A673 (cell line): ENCODE data around the gene SLC38A1. TPM values are rescaled to one million over a fixed set of nuclear protein-coding genes. Genes with fewer than 3 reads are reported as not detected.

Source experiments
- BruUV-seq: library from RNA; stranded (reverse); fragments of 400-500 nt; replicated peaks from 2 replicates; lab custom pipeline; 2021; lab: Mats Ljungman, UMichigan
- CTCF ChIA-PET: fragments of 300-600 bp; sonication (Branson Sonifier 250); formaldehyde crosslinking; loops from one replicate; lab custom pipeline; 2022; ENCODE audit warnings: antibody characterized with exemption; lab: Charles Lee
- POLR2A ChIA-PET: fragments of 300-600 bp; sonication (Branson Sonifier 250); formaldehyde crosslinking; loops from one replicate; lab custom pipeline; 2022; ENCODE audit warnings: antibody characterized with exemption; ENCODE audit not compliant: low non-redundant PET; lab: Charles Lee
- DNase-seq: peaks from one replicate; pipeline ENCODE4 v3.0.0-alpha.2; 2015; ENCODE audit warnings: low spot score
- H3K27ac ChIP-seq: fragments of 200-600 bp; sonication (generic); 2 replicates; pipeline ENCODE4 v1.5.1; 2016; ENCODE audit warnings: mixed run types, low read depth, mild to moderate bottlenecking, mixed read lengths, antibody characterized with exemption, low read length; ENCODE audit not compliant: poor library complexity, severe bottlenecking
- H3K27me3 ChIP-seq: fragments of 200-600 bp; sonication (generic); replicated peaks from 2 replicates; pipeline ENCODE4 v1.6.1; 2017; ENCODE audit warnings: mixed run types, low read depth, mild to moderate bottlenecking, mixed read lengths, antibody characterized with exemption, low read length; ENCODE audit not compliant: insufficient read depth, poor library complexity
- H3K36me3 ChIP-seq: fragments of 200-600 bp; sonication (generic); 2 replicates; pipeline ENCODE4 v1.6.1; 2016; ENCODE audit warnings: mixed run types, mild to moderate bottlenecking, mixed read lengths, antibody characterized with exemption, low read length; ENCODE audit not compliant: insufficient read depth, poor library complexity, severe bottlenecking
- H3K4me1 ChIP-seq: fragments of 200-600 bp; sonication (generic); 2 replicates; pipeline ENCODE4 v1.6.1; 2017; ENCODE audit warnings: mixed run types, mild to moderate bottlenecking, mixed read lengths, antibody characterized with exemption, low read length; ENCODE audit not compliant: insufficient read depth, poor library complexity, severe bottlenecking
- H3K4me3 ChIP-seq: fragments of 200-600 bp; sonication (generic); 2 replicates; pipeline ENCODE4 v1.5.1; 2016; ENCODE audit warnings: low read depth, mixed run types, mild to moderate bottlenecking, mixed read lengths, low read length; ENCODE audit not compliant: poor library complexity, severe bottlenecking
- H3K9me3 ChIP-seq: fragments of 200-600 bp; sonication (generic); 2 replicates; pipeline ENCODE4 v1.6.1; 2016; ENCODE audit warnings: mixed run types, low read depth, mild to moderate bottlenecking, mixed read lengths, antibody characterized with exemption, low read length; ENCODE audit not compliant: poor library complexity, severe bottlenecking
- CTCF ChIP-seq: fragments of 300-800, 200-600 bp; sonication (generic); conservative IDR thresholded peaks from 2 replicates; pipeline ENCODE4 v1.5.1; 2017; ENCODE audit warnings: low read depth, mild to moderate bottlenecking, antibody characterized with exemption, low read length, moderate library complexity, mixed read lengths
- EZH2 ChIP-seq: fragments of 200-600 bp; sonication (generic); IDR thresholded peaks from 2 replicates; pipeline ENCODE4 v1.6.1; 2017; ENCODE audit warnings: borderline replicate concordance, low read depth, mild to moderate bottlenecking, mixed read lengths, antibody characterized with exemption, low read length; ENCODE audit not compliant: poor library complexity, severe bottlenecking
- intact Hi-C: fragments of 100-400 bp; cut with micrococcal nuclease; formaldehyde crosslinking; loops from one replicate; pipeline ENCODE4 v1.10.0; 2022; ENCODE audit not compliant: unreplicated experiment
- total RNA-seq: library from RNA; stranded (reverse); gene quantifications from 2 replicates; pipeline ENCODE4 v1.2.3, GENCODE V29; 2021

SLC38A1 gene
- total RNA-seq, 1 experiment from 2014 or later: 78.9 TPM

GRCh38 chr12:46135750-46136149 lies 133.1 kb downstream of the SLC38A1 start:
- Histone ChIP-seq H3K27ac (no peak overlapping the region), H3K27me3 (no peaks in the 10 kb centered on the region), H3K9me3 (no peaks in the 10 kb centered on the region), H3K4me1 (no peaks in the 10 kb centered on the region), H3K4me3 (no peak overlapping the region), H3K36me3 (no peaks in the 10 kb centered on the region)
- CTCF ChIA-PET: no interaction called here
- no TSS peak for BruUV-seq
- TF ChIP-seq CTCF: no peak
- no peak for TF ChIP-seq EZH2
- intact Hi-C loops: no loop called here
- DNase-seq: no peak
- POLR2A ChIA-PET: no interaction called here

GRCh38 chr12:46134852-46135251 lies 134.0 kb downstream of the SLC38A1 start:
- no peaks in the 10 kb centered on the region for H3K36me3 ChIP-seq
- no peak for TF ChIP-seq CTCF
- TF ChIP-seq EZH2: no peak
- H3K27ac ChIP-seq: no peak overlapping the region
- no peaks in the 10 kb centered on the region for H3K27me3 ChIP-seq
- H3K4me1 ChIP-seq: no peaks in the 10 kb centered on the region
- ChIA-PET POLR2A (no interaction called here), CTCF (no interaction called here)
- no peak for DNase-seq
- no peaks in the 10 kb centered on the region for H3K9me3 ChIP-seq
- BruUV-seq: no TSS peak
- intact Hi-C loops: no loop called here
- no peak overlapping the region for H3K4me3 ChIP-seq

GRCh38 chr12:46134205-46134811 lies 134.5 kb downstream of the SLC38A1 start:
- H3K4me3 ChIP-seq: no peak overlapping the region
- no peaks in the 10 kb centered on the region for H3K27me3 ChIP-seq
- no peaks in the 10 kb centered on the region for H3K4me1 ChIP-seq
- DNase-seq: no peak
- BruUV-seq: no TSS peak
- POLR2A ChIA-PET: no interaction called here
- CTCF ChIA-PET: no interaction called here
- H3K9me3 ChIP-seq: no peaks in the 10 kb centered on the region
- H3K27ac ChIP-seq: no peak overlapping the region
- no peaks in the 10 kb centered on the region for H3K36me3 ChIP-seq
- TF ChIP-seq CTCF (no peak), EZH2 (no peak)
- intact Hi-C loops: no loop called here
